Neural progenitor cell (in vitro differentiated cells): ENCODE measurements around the gene CNN3.

Experiments used
- EZH2 ChIP-seq: fragments of 200-600 bp; sonication (generic); IDR thresholded peaks from 2 replicates; pipeline ENCODE4 v1.6.1; 2017; ENCODE audit warnings: antibody characterized with exemption, mild to moderate bottlenecking, moderate library complexity
- EZH2phosphoT487 ChIP-seq: fragments of 200-600 bp; sonication (generic); IDR thresholded peaks from 2 replicates; pipeline ENCODE4 v1.6.1; 2017; ENCODE audit warnings: antibody characterized with exemption
- TF ChIP-seq, protein P1 (sequence below): fragments of 200-600 bp; sonication (generic); IDR thresholded peaks from 2 replicates; pipeline ENCODE4 v1.5.1; 2017; ENCODE audit warnings: antibody characterized with exemption, mild to moderate bottlenecking

- TF ChIP-seq, protein P1, sequence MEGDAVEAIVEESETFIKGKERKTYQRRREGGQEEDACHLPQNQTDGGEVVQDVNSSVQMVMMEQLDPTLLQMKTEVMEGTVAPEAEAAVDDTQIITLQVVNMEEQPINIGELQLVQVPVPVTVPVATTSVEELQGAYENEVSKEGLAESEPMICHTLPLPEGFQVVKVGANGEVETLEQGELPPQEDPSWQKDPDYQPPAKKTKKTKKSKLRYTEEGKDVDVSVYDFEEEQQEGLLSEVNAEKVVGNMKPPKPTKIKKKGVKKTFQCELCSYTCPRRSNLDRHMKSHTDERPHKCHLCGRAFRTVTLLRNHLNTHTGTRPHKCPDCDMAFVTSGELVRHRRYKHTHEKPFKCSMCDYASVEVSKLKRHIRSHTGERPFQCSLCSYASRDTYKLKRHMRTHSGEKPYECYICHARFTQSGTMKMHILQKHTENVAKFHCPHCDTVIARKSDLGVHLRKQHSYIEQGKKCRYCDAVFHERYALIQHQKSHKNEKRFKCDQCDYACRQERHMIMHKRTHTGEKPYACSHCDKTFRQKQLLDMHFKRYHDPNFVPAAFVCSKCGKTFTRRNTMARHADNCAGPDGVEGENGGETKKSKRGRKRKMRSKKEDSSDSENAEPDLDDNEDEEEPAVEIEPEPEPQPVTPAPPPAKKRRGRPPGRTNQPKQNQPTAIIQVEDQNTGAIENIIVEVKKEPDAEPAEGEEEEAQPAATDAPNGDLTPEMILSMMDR = no peak
- no peak for TF ChIP-seq EZH2phosphoT487
- no peak for TF ChIP-seq EZH2
Observed at GRCh38 chr1:94936861-94937620, 10.1 kb upstream of the CNN3 start.
